ENCODE results near the gene HPCAL1.

HPCAL1 gene

DNA sequence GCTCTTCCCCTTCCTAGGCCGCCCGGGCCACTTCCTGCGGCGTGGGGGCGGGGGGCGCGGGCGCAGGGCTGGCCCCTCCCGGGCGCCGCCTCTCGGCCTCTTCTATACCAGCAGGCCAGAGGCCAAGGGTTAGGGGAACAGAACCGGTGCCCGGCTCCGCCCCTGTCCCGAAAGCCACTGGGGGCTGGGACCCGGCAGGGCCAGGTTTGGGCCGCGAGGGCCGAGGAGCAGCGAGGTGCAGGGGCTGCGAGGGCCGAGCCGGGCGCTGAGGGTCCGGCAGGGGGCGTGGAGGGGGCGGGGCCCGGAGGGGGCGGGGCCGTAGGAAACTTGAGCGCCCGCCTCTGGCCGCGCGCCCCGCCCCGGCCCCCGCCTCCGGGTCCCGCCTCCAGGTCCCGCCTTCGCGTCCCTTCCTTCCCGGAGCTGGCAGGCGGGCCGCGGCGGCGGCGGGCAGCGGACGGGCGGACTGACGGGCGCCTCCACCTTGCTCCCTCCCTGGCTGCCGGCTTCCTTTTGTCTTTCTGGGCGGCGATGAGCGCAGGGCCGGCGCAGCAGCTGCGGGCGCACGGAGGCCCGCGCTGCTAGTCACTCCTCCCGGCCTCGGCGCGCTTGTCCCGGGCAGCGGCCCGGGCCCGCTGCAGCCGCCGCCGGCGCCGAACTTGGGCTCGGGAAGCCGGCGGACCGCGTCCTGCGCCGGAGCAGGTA is at the start of gene HPCAL1:
HPCAL1 (plus strand) TSS at position 426 of the 702 bp plus-strand sequence. CDS start 116,854 bp downstream, outside the sequence.
- TF ChIP-seq, protein P1, sequence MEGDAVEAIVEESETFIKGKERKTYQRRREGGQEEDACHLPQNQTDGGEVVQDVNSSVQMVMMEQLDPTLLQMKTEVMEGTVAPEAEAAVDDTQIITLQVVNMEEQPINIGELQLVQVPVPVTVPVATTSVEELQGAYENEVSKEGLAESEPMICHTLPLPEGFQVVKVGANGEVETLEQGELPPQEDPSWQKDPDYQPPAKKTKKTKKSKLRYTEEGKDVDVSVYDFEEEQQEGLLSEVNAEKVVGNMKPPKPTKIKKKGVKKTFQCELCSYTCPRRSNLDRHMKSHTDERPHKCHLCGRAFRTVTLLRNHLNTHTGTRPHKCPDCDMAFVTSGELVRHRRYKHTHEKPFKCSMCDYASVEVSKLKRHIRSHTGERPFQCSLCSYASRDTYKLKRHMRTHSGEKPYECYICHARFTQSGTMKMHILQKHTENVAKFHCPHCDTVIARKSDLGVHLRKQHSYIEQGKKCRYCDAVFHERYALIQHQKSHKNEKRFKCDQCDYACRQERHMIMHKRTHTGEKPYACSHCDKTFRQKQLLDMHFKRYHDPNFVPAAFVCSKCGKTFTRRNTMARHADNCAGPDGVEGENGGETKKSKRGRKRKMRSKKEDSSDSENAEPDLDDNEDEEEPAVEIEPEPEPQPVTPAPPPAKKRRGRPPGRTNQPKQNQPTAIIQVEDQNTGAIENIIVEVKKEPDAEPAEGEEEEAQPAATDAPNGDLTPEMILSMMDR (IDR thresholded peaks at IDR 0.05; ENCODE audit: low read depth, low read length) = peak; percentile 63
- peak within 1 kb of the TSS; percentile 82 for H3K4me3 ChIP-seq (ENCODE audit: low read depth, low read length)

DNA sequence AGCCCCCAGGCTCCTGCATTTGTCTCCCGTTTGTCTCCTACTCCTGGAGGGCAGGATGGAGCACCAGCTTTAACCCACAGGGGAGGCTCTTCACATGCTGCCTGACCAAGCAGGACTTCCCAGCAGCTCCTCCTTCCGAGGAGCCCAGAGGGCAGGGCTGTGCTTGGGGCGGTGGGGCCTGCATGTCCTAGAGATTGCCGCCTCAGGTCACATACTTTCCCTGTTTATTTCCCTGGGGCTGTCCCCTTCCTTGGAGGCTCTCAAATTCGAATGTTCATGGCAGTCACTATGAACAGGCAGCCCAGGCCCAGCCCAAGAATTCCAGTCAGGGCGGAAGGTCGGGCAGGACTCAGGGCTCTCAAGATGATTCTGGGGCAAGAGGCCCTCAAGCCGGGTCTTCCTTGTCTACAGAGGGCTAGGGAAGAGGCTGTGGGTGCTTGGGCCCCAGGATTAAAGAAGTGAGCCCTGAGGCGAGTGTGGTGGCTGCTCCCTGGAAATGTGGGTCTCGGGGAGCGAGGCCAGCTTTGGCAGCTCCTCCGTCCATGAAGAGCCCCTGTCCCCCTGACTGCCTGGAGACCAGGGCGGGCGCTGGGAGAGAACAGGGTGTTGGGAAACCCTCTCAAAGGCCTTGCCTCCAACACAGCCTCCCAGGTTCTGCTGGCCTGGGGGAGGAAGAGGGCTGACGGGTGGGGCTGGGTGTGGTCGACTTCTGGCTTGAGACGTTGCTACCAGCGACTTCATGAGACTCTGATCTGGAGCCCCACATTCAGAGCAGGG is 48.9 kb upstream of the HPCAL1 start:
- TF ChIP-seq, protein P1 (IDR thresholded peaks at IDR 0.05; ENCODE audit: low read depth, low read length) = no peak
- no peak overlapping the region for H3K4me3 ChIP-seq (ENCODE audit: low read depth, low read length)

DNA sequence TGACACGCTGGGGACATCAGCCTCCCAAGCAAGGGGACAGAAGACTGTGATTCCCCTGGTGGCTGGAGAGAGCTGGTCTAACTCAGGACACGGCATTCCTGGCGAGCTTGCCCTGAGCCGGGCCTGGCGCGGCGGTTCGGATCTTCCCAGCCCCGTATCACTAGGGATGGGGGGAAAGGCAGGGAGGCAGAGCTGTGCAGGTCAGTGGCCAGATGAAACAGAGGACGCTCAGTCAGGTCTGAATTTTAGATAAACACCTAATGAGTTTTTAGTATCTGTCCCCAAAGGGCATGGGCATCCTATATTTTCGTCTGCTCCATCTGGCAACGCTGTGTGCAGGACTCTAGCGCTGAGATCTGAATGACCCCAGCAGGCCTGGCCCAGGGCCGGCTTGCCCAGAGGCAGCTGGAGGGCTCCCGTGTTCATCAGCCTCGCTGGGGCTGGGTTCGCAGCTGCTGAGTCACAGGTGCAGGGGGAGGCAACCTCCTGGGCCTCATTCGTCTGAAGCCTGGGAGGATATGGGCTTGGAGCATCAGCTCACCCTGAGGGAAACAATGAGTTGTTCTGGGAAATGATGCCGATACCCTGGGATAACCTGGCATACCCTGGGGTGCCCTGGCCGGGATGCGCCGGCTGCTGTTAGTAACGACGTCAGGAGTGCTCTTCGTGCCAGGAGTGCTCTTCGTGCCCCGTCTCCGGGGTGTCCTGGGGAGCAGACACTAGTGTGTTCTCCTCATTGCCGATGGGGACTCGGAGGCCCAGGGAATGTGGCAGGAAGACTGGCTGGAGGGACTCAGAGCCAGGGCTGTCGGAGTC is 48.1 kb upstream of the HPCAL1 start:
- no peak overlapping the region for H3K4me3 ChIP-seq (ENCODE audit: low read depth, low read length)
- TF ChIP-seq, protein P1 (IDR thresholded peaks at IDR 0.05; ENCODE audit: low read depth, low read length) = no peak

DNA sequence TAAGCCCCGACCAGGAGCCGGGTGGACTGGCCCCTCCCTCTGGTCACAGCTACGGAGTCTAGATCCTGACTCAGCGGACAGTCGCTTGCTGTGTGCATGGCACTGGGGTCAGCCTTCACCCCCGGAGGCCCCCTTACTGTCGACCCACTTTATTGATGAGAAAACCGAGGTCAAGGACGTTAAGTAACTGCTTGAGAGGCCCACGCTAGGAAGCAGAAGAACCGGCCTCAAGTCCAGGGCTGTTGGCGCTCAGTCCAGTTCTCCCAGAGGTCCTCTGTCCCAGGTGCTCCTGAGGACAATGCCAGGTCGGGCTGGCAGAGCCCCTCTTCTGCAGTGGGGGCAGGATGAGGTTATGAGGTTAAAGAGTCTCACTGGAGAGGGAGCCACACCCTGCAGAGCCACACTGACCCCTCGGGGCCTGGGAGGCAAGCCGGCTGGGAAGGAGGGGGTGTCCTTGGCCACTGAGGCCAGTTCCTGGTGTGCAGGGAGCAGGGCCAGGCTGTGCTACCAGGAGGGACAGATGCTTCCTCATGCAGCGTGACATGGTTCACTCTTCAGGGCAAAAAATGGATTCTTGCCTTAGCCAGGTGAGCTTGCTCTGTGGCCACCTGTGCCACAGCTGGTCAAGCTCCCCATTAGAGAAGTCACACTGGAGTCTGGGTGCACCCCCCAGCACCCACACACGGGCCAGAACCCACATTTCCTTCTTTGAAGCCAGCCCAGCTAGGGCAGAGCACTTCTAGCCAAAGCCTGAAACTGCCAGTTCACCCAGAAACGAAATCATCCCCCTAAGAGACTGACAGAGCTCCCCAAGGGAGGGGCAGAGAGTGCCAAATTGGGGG is 47.3 kb upstream of the HPCAL1 start:
- TF ChIP-seq, protein P1 (IDR thresholded peaks at IDR 0.05; ENCODE audit: low read depth, low read length) = no peak
- H3K4me3 ChIP-seq (ENCODE audit: low read depth, low read length) = no peak overlapping the region

DNA sequence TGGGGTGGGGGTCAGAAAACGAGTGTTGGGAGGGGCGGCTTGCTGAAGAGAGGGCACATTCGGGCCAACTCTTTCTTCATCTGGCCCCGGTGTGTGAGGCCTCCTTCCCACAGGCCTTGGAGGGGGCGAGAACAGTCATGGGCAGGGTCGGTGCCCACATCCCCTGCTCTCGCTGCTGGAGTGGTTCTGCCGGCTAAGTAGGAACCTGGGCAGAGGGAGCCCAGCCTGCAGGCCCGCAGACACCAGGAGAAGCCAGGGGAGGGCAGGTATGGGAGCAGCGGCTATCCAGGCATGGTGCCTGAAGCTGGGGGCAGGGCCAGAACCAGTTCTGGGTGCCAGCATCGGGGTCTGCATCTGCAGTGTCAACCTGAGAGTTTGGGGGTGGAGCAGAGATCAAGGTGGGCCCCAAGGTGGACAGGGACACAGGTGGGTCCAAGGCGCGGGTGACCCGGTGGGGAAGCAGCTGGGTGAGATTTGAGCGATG is 46.6 kb upstream of the HPCAL1 start:
- no peak overlapping the region for H3K4me3 ChIP-seq (ENCODE audit: low read depth, low read length)
- TF ChIP-seq, protein P1 (IDR thresholded peaks at IDR 0.05; ENCODE audit: low read depth, low read length) = no peak

DNA sequence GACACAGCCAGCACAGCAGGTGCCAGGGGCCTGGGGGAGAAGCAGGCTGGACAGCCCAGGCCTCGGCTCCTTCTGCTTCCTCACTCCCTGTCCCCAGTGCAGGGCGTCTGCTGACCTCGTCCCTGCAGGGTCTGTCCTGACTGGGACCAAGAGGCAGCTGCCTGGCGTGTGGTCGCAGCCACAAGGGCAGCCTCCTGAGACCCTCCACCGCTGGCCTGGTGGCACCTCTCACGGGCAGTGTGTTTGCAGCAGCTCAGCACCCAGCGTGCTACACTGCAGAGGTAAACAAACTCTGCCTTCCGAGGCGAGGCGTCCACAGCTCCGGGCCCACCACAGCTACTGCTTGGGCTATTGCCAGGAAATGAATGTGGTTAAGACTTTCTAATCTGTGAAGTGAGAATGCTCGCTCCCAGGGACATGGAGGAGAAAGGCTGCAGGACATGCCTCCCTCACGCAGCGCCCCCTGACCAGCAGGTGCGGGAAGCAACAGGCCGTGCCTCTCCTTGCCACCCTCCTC is 46.1 kb upstream of the HPCAL1 start:
- H3K4me3 ChIP-seq (ENCODE audit: low read depth, low read length) = no peak overlapping the region
- TF ChIP-seq, protein P1 (IDR thresholded peaks at IDR 0.05; ENCODE audit: low read depth, low read length) = no peak

Data from WI38 (cell line).